HEK293T (cell line): ENCODE results near the gene CPNE6.

Source experiments
- CTCF ChIA-PET: fragments of 350-600 bp; formaldehyde crosslinking; extraction: SDS; loops from one replicate; lab custom pipeline; 2021; ENCODE audit warnings: antibody characterized with exemption, inconsistent platforms; lab: Yijun Ruan, JAX
- POLR2A ChIA-PET: fragments of 350-600 bp; formaldehyde crosslinking; extraction: SDS; loops from one replicate; lab custom pipeline; 2020; ENCODE audit warnings: antibody characterized with exemption, inconsistent platforms; lab: Yijun Ruan, JAX
- DNase-seq: peaks from one replicate; pipeline ENCODE4 v3.0.0; 2012; ENCODE audit warnings: mixed read lengths; ENCODE audit errors: extremely low spot score
- ARNT ChIP-seq: fragments of 450-650 bp; IDR thresholded peaks from 2 replicates; pipeline ENCODE4 v1.6.1; 2017; ENCODE audit warnings: mild to moderate bottlenecking
- BHLHE40 ChIP-seq: fragments of 450-650 bp; IDR thresholded peaks from 2 replicates; pipeline ENCODE4 v1.6.1; 2016; ENCODE audit warnings: mild to moderate bottlenecking, moderate library complexity, borderline replicate concordance
- CTBP1 ChIP-seq: fragments of 450-650 bp; IDR thresholded peaks from 2 replicates; pipeline ENCODE4 v1.6.1; 2016; ENCODE audit warnings: borderline replicate concordance
- ELF4 ChIP-seq: fragments of 450-650 bp; IDR thresholded peaks from 2 replicates; pipeline ENCODE4 v1.6.1; 2017; ENCODE audit warnings: antibody characterized with exemption
- FOXA1 ChIP-seq: fragments of 450-650 bp; IDR thresholded peaks from 2 replicates; pipeline ENCODE4 v1.6.1; 2016; ENCODE audit warnings: mild to moderate bottlenecking
- FOXK2 ChIP-seq: fragments of 450-650 bp; IDR thresholded peaks from 2 replicates; pipeline ENCODE4 v1.6.1; 2016; ENCODE audit warnings: mild to moderate bottlenecking
- FOXM1 ChIP-seq: fragments of 450-650 bp; IDR thresholded peaks from 2 replicates; pipeline ENCODE4 v1.6.1; 2017; ENCODE audit warnings: mild to moderate bottlenecking, borderline replicate concordance
- HDGF ChIP-seq: fragments of 450-650 bp; IDR thresholded peaks from 2 replicates; pipeline ENCODE4 v1.6.1; 2017; ENCODE audit warnings: antibody characterized with exemption, borderline replicate concordance
- L3MBTL2 ChIP-seq: fragments of 450-650 bp; conservative IDR thresholded peaks from 2 replicates; pipeline ENCODE4 v1.6.1; 2016; ENCODE audit warnings: mild to moderate bottlenecking
- LEF1 ChIP-seq: fragments of 450-650 bp; IDR thresholded peaks from 2 replicates; pipeline ENCODE4 v1.6.1; 2017; ENCODE audit warnings: mild to moderate bottlenecking, borderline replicate concordance
- NFRKB ChIP-seq: fragments of 450-650 bp; IDR thresholded peaks from 2 replicates; pipeline ENCODE4 v1.6.1; 2016; ENCODE audit warnings: mild to moderate bottlenecking, moderate library complexity
- PKNOX1 ChIP-seq: fragments of 450-650 bp; IDR thresholded peaks from 2 replicates; pipeline ENCODE4 v1.6.1; 2016
- SP1 ChIP-seq: fragments of 450-650 bp; IDR thresholded peaks from 2 replicates; pipeline ENCODE4 v1.6.1; 2017
- SUZ12 ChIP-seq: fragments of 450-650 bp; IDR thresholded peaks from 2 replicates; pipeline ENCODE4 v1.6.1; 2016; ENCODE audit warnings: mild to moderate bottlenecking
- TARDBP ChIP-seq: fragments of 450-650 bp; IDR thresholded peaks from 2 replicates; pipeline ENCODE4 v1.6.1; 2016
- ZNF384 ChIP-seq: fragments of 450-650 bp; IDR thresholded peaks from 2 replicates; pipeline ENCODE4 v1.6.1; 2016

The CPNE6 gene

GRCh38 chr14:24058951-24059475 is 12.3 kb upstream of the CPNE6 start:
- CTCF ChIA-PET = interaction anchor here (0.6 to 6.9 kb wide), 17 partner anchors 7 to 248 kb away, joined by 3 to 153 read pairs (median 5); partner anchors contain the start of genes DCAF11, IRF9, NRL and PCK2
- TF ChIP-seq SUZ12 (no peak), L3MBTL2 (no peak), BHLHE40 (no peak), FOXM1 (no peak), CTBP1 (no peak), TARDBP (no peak), ZNF384 (no peak), ARNT (no peak), PKNOX1 (no peak), NFRKB (no peak), ELF4 (no peak), FOXA1 (no peak), FOXK2 (no peak), HDGF (no peak), LEF1 (no peak), SP1 (no peak)
- DNase-seq = no peak
- POLR2A ChIA-PET = interaction anchor here (0.9 to 3.7 kb wide), 8 partner anchors 14 to 102 kb away, joined by 3 to 73 read pairs (median 10); partner anchors contain the start of genes DCAF11, EMC9, IRF9 and NRL

- no peak for DNase-seq
- POLR2A ChIA-PET = interaction anchor here (2.7 kb wide), 1 partner anchor 54 kb away, joined by 26 read pairs; the partner anchor contains the start of genes DCAF11 and NRL
- CTCF ChIA-PET = interaction anchor here (4.5 to 6.9 kb wide), 2 partner anchors 32 to 47 kb away, joined by 114 to 153 read pairs; partner anchors contain the start of gene PCK2
- no peak for TF ChIP-seq BHLHE40
- no peak for TF ChIP-seq NFRKB
- TF ChIP-seq L3MBTL2 = no peak
- TF ChIP-seq HDGF = no peak
- no peak for TF ChIP-seq FOXK2
- TF ChIP-seq PKNOX1 = no peak
- TF ChIP-seq ELF4 = no peak
- no peak for TF ChIP-seq TARDBP
- TF ChIP-seq SP1 = no peak
- no peak for TF ChIP-seq ZNF384
- no peak for TF ChIP-seq LEF1
- TF ChIP-seq FOXM1 = no peak
- TF ChIP-seq CTBP1 = no peak
- TF ChIP-seq SUZ12 = no peak
- TF ChIP-seq FOXA1 = no peak
These were observed 11.4 kb upstream of the CPNE6 start for GRCh38 chr14:24059841-24060388.

- no peak for DNase-seq
- POLR2A ChIA-PET = interaction anchor here (3.7 kb wide), 1 partner anchor 34 kb away, joined by 20 read pairs; the partner anchor contains the start of gene PCK2
- CTCF ChIA-PET = interaction anchor here (1.5 to 6.9 kb wide), 2 partner anchors 31 to 48 kb away, joined by 6 to 153 read pairs; partner anchors contain the start of gene PCK2
- TF ChIP-seq ELF4 = no peak
- no peak for TF ChIP-seq TARDBP
- no peak for TF ChIP-seq L3MBTL2
- TF ChIP-seq FOXM1 = no peak
- TF ChIP-seq ZNF384 = no peak
- TF ChIP-seq PKNOX1 = no peak
- TF ChIP-seq NFRKB = no peak
- TF ChIP-seq SUZ12 = no peak
- no peak for TF ChIP-seq ARNT
- no peak for TF ChIP-seq BHLHE40
- no peak for TF ChIP-seq CTBP1
- TF ChIP-seq FOXK2 = no peak
- TF ChIP-seq SP1 = no peak
- no peak for TF ChIP-seq LEF1
These were observed 10.9 kb upstream of the CPNE6 start for GRCh38 chr14:24060443-24060842.

GRCh38 chr14:24060984-24061913 is 10.1 kb upstream of the CPNE6 start:
- DNase-seq = no peak
- CTCF ChIA-PET = interaction anchor here (0.5 to 6.9 kb wide), 4 partner anchors 30 to 100 kb away, joined by 3 to 153 read pairs (median 5); partner anchors contain the start of genes EMC9, IRF9 and PCK2
- POLR2A ChIA-PET = interaction anchor here (1.2 to 3.7 kb wide), 3 partner anchors 21 to 134 kb away, joined by 3 to 20 read pairs (median 3); partner anchors contain the start of genes PCK2 and TM9SF1
- TF ChIP-seq FOXM1 (no peak), SP1 (no peak), CTBP1 (no peak), LEF1 (no peak), FOXA1 (no peak), ARNT (no peak), SUZ12 (no peak), NFRKB (no peak), PKNOX1 (no peak), ZNF384 (no peak), L3MBTL2 (no peak), BHLHE40 (no peak), ELF4 (no peak), HDGF (no peak)
